Uterus (tissue), 2 donors: ENCODE results near the gene SHB.

Experiments
- CTCF ChIP-seq, 4 experiments: fragments of 200-600 bp in 2 of 4; fragments of 450-650 bp in 2 of 4; sonication (generic) in 2 of 4; IDR thresholded peaks; one replicate each; pipeline ENCODE4 v1.5.1; 2016 to 2019; ENCODE audit warnings: antibody characterized with exemption in 4 of 4, mild to moderate bottlenecking in 2 of 4, moderate library complexity in 1 of 4
- POLR2A ChIP-seq, 2 donors: fragments of 450-650 bp; IDR thresholded peaks; one replicate each; pipeline ENCODE4 v1.6.1; 2016; ENCODE audit warnings: antibody characterized with exemption in 2 of 2, mild to moderate bottlenecking in 1 of 2, moderate library complexity in 1 of 2

- TF ChIP-seq CTCF (IDR thresholded peaks at IDR 0.05): no peak
- no peak for TF ChIP-seq POLR2A (IDR thresholded peaks at IDR 0.05)
Measured at GRCh38 chr9:37927601-37928551, 141.2 kb downstream of the SHB start.
